Measurements from ENCODE around the gene WIPI1. TPM values are rescaled to one million over a fixed set of nuclear protein-coding genes. Genes with fewer than 3 reads are reported as not detected.

The WIPI1 gene
- total RNA-seq, 1 experiment from 2014 or later = 19.8 TPM

DNA sequence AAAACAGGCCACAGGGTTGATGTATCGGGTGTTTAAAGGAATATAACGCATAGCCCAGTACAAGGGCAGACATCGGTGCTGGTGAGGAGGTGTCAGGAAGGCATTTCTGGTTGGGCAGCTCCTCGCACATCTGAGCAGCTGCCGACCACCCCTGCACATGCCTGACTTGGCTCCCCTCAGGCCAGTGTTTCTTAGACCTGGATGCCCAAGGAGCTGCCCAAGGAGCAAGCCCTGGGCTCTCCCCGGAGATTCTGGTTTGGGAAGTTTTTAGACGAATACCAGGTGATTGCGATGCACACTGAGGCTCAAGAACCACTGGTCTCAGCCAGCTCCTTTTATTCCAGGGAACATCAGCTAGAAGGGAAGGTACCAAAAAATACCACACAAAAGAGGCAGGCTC, 11.6 kb downstream of the WIPI1 start:
- TF ChIP-seq TCF7L2 (IDR thresholded peaks at IDR 0.05; ENCODE audit: low read depth, low read length) = no peak
- TF ChIP-seq, protein P1, sequence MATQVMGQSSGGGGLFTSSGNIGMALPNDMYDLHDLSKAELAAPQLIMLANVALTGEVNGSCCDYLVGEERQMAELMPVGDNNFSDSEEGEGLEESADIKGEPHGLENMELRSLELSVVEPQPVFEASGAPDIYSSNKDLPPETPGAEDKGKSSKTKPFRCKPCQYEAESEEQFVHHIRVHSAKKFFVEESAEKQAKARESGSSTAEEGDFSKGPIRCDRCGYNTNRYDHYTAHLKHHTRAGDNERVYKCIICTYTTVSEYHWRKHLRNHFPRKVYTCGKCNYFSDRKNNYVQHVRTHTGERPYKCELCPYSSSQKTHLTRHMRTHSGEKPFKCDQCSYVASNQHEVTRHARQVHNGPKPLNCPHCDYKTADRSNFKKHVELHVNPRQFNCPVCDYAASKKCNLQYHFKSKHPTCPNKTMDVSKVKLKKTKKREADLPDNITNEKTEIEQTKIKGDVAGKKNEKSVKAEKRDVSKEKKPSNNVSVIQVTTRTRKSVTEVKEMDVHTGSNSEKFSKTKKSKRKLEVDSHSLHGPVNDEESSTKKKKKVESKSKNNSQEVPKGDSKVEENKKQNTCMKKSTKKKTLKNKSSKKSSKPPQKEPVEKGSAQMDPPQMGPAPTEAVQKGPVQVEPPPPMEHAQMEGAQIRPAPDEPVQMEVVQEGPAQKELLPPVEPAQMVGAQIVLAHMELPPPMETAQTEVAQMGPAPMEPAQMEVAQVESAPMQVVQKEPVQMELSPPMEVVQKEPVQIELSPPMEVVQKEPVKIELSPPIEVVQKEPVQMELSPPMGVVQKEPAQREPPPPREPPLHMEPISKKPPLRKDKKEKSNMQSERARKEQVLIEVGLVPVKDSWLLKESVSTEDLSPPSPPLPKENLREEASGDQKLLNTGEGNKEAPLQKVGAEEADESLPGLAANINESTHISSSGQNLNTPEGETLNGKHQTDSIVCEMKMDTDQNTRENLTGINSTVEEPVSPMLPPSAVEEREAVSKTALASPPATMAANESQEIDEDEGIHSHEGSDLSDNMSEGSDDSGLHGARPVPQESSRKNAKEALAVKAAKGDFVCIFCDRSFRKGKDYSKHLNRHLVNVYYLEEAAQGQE (IDR thresholded peaks at IDR 0.05; ENCODE audit: insufficient read depth in 1 of 2, low read depth in 2 of 2, low read length in 1 of 2) = no peak
- TF ChIP-seq, protein P2, sequence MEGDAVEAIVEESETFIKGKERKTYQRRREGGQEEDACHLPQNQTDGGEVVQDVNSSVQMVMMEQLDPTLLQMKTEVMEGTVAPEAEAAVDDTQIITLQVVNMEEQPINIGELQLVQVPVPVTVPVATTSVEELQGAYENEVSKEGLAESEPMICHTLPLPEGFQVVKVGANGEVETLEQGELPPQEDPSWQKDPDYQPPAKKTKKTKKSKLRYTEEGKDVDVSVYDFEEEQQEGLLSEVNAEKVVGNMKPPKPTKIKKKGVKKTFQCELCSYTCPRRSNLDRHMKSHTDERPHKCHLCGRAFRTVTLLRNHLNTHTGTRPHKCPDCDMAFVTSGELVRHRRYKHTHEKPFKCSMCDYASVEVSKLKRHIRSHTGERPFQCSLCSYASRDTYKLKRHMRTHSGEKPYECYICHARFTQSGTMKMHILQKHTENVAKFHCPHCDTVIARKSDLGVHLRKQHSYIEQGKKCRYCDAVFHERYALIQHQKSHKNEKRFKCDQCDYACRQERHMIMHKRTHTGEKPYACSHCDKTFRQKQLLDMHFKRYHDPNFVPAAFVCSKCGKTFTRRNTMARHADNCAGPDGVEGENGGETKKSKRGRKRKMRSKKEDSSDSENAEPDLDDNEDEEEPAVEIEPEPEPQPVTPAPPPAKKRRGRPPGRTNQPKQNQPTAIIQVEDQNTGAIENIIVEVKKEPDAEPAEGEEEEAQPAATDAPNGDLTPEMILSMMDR (IDR thresholded peaks at IDR 0.05) = no peak
- TF ChIP-seq SIN3A (IDR thresholded peaks at IDR 0.05; ENCODE audit: borderline replicate concordance, insufficient read depth, low read depth, low read length) = no peak
- no peak for TF ChIP-seq POLR2AphosphoS5 (IDR thresholded peaks at IDR 0.05; ENCODE audit: low read depth, low read length)
- ChIA-PET CTCF (no interaction called here), POLR2A (no interaction called here)
- no peaks in the 10 kb centered on the region for H3K36me3 ChIP-seq (ENCODE audit: control insufficient read depth, insufficient read depth, low read length)
- in situ Hi-C loops (cut with HindIII; ENCODE audit: low pct_unique_long_range_greater_than_20kb, low sequenced_read_pairs) = no loop called here
- DNase-seq (ENCODE audit: low read depth, low spot score) (no peak), ATAC-seq (no peak)
- H3K27me3 ChIP-seq (ENCODE audit: control insufficient read depth, insufficient read depth, low read length) = no peaks in the 10 kb centered on the region
- intact Hi-C loops (cut with micrococcal nuclease; ENCODE audit: unreplicated experiment) = no loop called here
- BruUV-seq (replicated peaks) = no TSS peak
- H3K27ac ChIP-seq (ENCODE audit: low read length) = no peak overlapping the region
- no peaks in the 10 kb centered on the region for H3K4me1 ChIP-seq (ENCODE audit: control insufficient read depth, insufficient read depth, low read length)
- H3K9me3 ChIP-seq (ENCODE audit: control insufficient read depth, insufficient read depth, low read depth, low read length) = no peaks in the 10 kb centered on the region
- H3K4me3 ChIP-seq (ENCODE audit: low read depth in 2 of 2, low read length in 2 of 2) = no peak overlapping the region

DNA sequence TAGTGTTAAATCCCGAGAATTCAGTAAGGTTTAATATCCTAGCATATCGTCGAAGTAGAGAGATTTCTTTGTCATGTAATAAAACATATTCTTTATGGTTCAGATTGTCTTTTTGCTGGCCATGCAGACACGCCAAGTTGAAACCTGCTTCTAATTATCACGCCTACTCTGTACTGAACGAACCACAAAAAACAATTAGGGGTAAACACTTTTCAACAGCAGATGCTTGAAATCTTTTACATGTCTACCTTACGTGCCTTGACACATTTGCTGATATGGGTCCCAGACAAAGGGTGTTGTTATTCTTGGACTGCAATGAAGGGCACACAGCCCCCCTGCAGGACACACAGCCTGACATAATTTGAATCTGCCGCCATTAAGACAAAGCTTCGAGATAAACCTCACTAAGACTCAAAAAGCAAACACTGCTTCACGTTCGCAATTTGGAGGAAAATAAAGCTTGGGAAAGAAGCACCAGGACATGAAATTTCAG, 13.3 kb downstream of the WIPI1 start:
- Histone ChIP-seq H3K9me3 (ENCODE audit: control insufficient read depth, insufficient read depth, low read depth, low read length) (no peaks in the 10 kb centered on the region), H3K36me3 (ENCODE audit: control insufficient read depth, insufficient read depth, low read length) (no peaks in the 10 kb centered on the region), H3K4me3 (ENCODE audit: low read depth in 2 of 2, low read length in 2 of 2) (no peak overlapping the region), H3K4me1 (ENCODE audit: control insufficient read depth, insufficient read depth, low read length) (no peaks in the 10 kb centered on the region), H3K27me3 (ENCODE audit: control insufficient read depth, insufficient read depth, low read length) (no peaks in the 10 kb centered on the region), H3K27ac (ENCODE audit: low read length) (no peak overlapping the region)
- in situ Hi-C loops (cut with HindIII; ENCODE audit: low pct_unique_long_range_greater_than_20kb, low sequenced_read_pairs) (no loop called here), intact Hi-C loops (cut with micrococcal nuclease; ENCODE audit: unreplicated experiment) (no loop called here)
- ChIA-PET POLR2A (no interaction called here), CTCF (no interaction called here)
- DNase-seq (ENCODE audit: low read depth, low spot score) = no peak
- BruUV-seq (replicated peaks) = no TSS peak
- TF ChIP-seq, protein P1 (IDR thresholded peaks at IDR 0.05; ENCODE audit: insufficient read depth in 1 of 2, low read depth in 2 of 2, low read length in 1 of 2) = no peak
- TF ChIP-seq TCF7L2 (IDR thresholded peaks at IDR 0.05; ENCODE audit: low read depth, low read length) (no peak), POLR2AphosphoS5 (IDR thresholded peaks at IDR 0.05; ENCODE audit: low read depth, low read length) (no peak), SIN3A (IDR thresholded peaks at IDR 0.05; ENCODE audit: borderline replicate concordance, insufficient read depth, low read depth, low read length) (no peak)
- TF ChIP-seq, protein P2 (IDR thresholded peaks at IDR 0.05) = no peak
- no peak for ATAC-seq

Measured in Panc1 (cell line).